IMR-90 (cell line): ENCODE results near the gene BTN1A1. TPM values are rescaled to one million over a fixed set of nuclear protein-coding genes. Genes with fewer than 3 reads are reported as not detected.
"Not testable (repeated sequence)": the region's sequence is repeated elsewhere in the genome, so short reads cannot be mapped to it uniquely, and the experiment has no call there.

Source experiments
- ATAC-seq: fragments of 200-7000 bp; cut with Tn5 transposase; 2 replicates; pipeline ENCODE4 v1.9.1; 2020; ENCODE audit warnings: low read depth, mild to moderate bottlenecking, moderate library complexity
- BruUV-seq: library from RNA; stranded (reverse); fragments of 400-500 nt; replicated peaks from 2 replicates; lab custom pipeline; 2021; lab: Mats Ljungman, UMichigan
- CTCF ChIA-PET: fragments of 300-600 bp; formaldehyde crosslinking; extraction: SDS; loops from one replicate; lab custom pipeline; 2021; ENCODE audit warnings: antibody characterized with exemption; lab: Yijun Ruan, JAX
- POLR2A ChIA-PET: fragments of 300-600 bp; sonication (Branson Sonifier 250); formaldehyde crosslinking; loops from one replicate; lab custom pipeline; 2022; ENCODE audit warnings: antibody characterized with exemption; ENCODE audit not compliant: unreplicated experiment; lab: Charles Lee
- DNase-seq: peaks from one replicate; pipeline ENCODE4 v3.0.0; 2013
- H2AFZ ChIP-seq: replicated peaks from 2 replicates; pipeline ENCODE3; 2013; ENCODE audit warnings: low read length, mild to moderate bottlenecking; ENCODE audit not compliant: poor library complexity
- H2AK5ac ChIP-seq: 2 replicates; pipeline ENCODE4 v1.6.1; 2013; ENCODE audit warnings: low read depth, low read length, inconsistent platforms
- H2AK9ac ChIP-seq: replicated peaks from 2 replicates; pipeline ENCODE3; 2013; ENCODE audit warnings: mild to moderate bottlenecking, low read depth, low read length, moderate library complexity; ENCODE audit not compliant: poor library complexity
- H2BK120ac ChIP-seq: 2 replicates; pipeline ENCODE4 v1.6.1; 2013; ENCODE audit warnings: low read depth, low read length, inconsistent platforms
- H2BK15ac ChIP-seq: 3 replicates; pipeline ENCODE4 v1.6.1; 2013; ENCODE audit warnings: low read depth, low read length, inconsistent platforms
- H2BK20ac ChIP-seq: 2 replicates; pipeline ENCODE4 v1.6.1; 2013; ENCODE audit warnings: low read depth, mild to moderate bottlenecking, inconsistent platforms, low read length, moderate library complexity
- H2BK5ac ChIP-seq: 2 replicates; pipeline ENCODE4 v1.6.1; 2013; ENCODE audit warnings: mild to moderate bottlenecking, low read depth, low read length, inconsistent platforms; ENCODE audit not compliant: poor library complexity, severe bottlenecking
- H3K14ac ChIP-seq: replicated peaks from 2 replicates; pipeline ENCODE4 v1.6.1; 2013; ENCODE audit warnings: low read depth, low read length, inconsistent platforms
- H3K18ac ChIP-seq: 2 replicates; pipeline ENCODE4 v1.6.1; 2013; ENCODE audit warnings: low read depth, low read length, control low read depth
- H3K23ac ChIP-seq: 2 replicates; pipeline ENCODE4 v1.6.1; 2013; ENCODE audit warnings: low read depth, low read length, inconsistent platforms
- H3K27ac ChIP-seq: 2 replicates; pipeline ENCODE4 v1.5.1; 2013; ENCODE audit warnings: mild to moderate bottlenecking, control low read depth, low read length; ENCODE audit not compliant: insufficient read depth
- H3K27me3 ChIP-seq: 2 replicates; pipeline ENCODE4 v1.6.1; 2013; ENCODE audit warnings: low read length; ENCODE audit not compliant: control insufficient read depth, insufficient read depth
- H3K36me3 ChIP-seq: 2 replicates; pipeline ENCODE4 v1.6.1; 2013; ENCODE audit warnings: low read length, mixed read lengths; ENCODE audit not compliant: control insufficient read depth, insufficient read depth
- H3K4ac ChIP-seq: 2 replicates; pipeline ENCODE4 v1.6.1; 2013; ENCODE audit warnings: low read depth, low read length, inconsistent platforms
- H3K4me1 ChIP-seq: 2 replicates; pipeline ENCODE4 v1.6.1; 2013; ENCODE audit warnings: low read length, mixed read lengths; ENCODE audit not compliant: control insufficient read depth, insufficient read depth
- H3K4me2 ChIP-seq: 2 replicates; pipeline ENCODE4 v1.6.1; 2013; ENCODE audit warnings: low read depth, mild to moderate bottlenecking, control low read depth, low read length, moderate library complexity
- H3K4me3 ChIP-seq: 2 replicates; pipeline ENCODE4 v1.5.1; 2013; ENCODE audit warnings: low read depth, mild to moderate bottlenecking, control low read depth, low read length, moderate library complexity; ENCODE audit not compliant: insufficient read depth
- H3K56ac ChIP-seq: 2 replicates; pipeline ENCODE4 v1.6.1; 2013; ENCODE audit warnings: low read length, inconsistent platforms; ENCODE audit not compliant: insufficient read depth; ENCODE audit errors: extremely low read depth
- H3K79me1 ChIP-seq, 2 experiments: 2 replicates each; pipeline ENCODE4 v1.6.1; 2013; ENCODE audit warnings: low read length in 2 of 2, inconsistent platforms in 1 of 2, low read depth in 1 of 2
- H3K9ac ChIP-seq: 2 replicates; pipeline ENCODE4 v1.6.1; 2013; ENCODE audit warnings: low read depth, low read length, control low read depth
- H3K9me1 ChIP-seq: 2 replicates; pipeline ENCODE4 v1.6.1; 2013; ENCODE audit warnings: low read length, inconsistent platforms; ENCODE audit not compliant: insufficient read depth
- H3K9me3 ChIP-seq: 2 replicates; pipeline ENCODE4 v1.6.1; 2013; ENCODE audit warnings: low read length; ENCODE audit not compliant: control insufficient read depth, insufficient read depth
- H4K20me1 ChIP-seq: 2 replicates; pipeline ENCODE4 v1.6.1; 2013; ENCODE audit warnings: low read length, inconsistent platforms; ENCODE audit not compliant: insufficient read depth
- H4K5ac ChIP-seq: 2 replicates; pipeline ENCODE4 v1.6.1; 2013; ENCODE audit warnings: mild to moderate bottlenecking, low read depth, low read length, control low read depth
- H4K8ac ChIP-seq, 2 experiments: 2 replicates each; pipeline ENCODE4 v1.6.1; 2013; ENCODE audit warnings: low read depth in 2 of 2, low read length in 2 of 2, control low read depth in 1 of 2, inconsistent platforms in 1 of 2
- H4K91ac ChIP-seq: 2 replicates; pipeline ENCODE4 v1.6.1; 2013; ENCODE audit warnings: low read depth, low read length, inconsistent platforms; ENCODE audit not compliant: insufficient read depth
- BHLHE40 ChIP-seq: fragments of 150-350 bp; IDR thresholded peaks from 2 replicates; pipeline ENCODE4 v1.6.1; 2016; ENCODE audit warnings: mild to moderate bottlenecking, low read depth, low read length
- CHD1 ChIP-seq: IDR thresholded peaks from 2 replicates; pipeline ENCODE4 v1.6.1; 2012; ENCODE audit warnings: low read depth, low read length, improper control_type of control experiment
- USF2 ChIP-seq: fragments of 150-350 bp; IDR thresholded peaks from 2 replicates; pipeline ENCODE4 v1.6.1; 2017; ENCODE audit warnings: mild to moderate bottlenecking, antibody characterized with exemption, low read length, low read depth
- WGBS, 2 experiments: methylation state at CpG; one replicate each; pipeline versions ENCODE4 v1.1.5 to v1.1.7; 2013; ENCODE audit warnings: missing lambda C conversion rate in 2 of 2; ENCODE audit not compliant: insufficient read length in 1 of 2; ENCODE audit errors: extremely low coverage in 2 of 2; 5-methylcytosine and 5-hydroxymethylcytosine counted together
- dilution Hi-C: fragments of 300-500 bp; cut with HindIII; formaldehyde crosslinking; loops from one replicate; pipeline ENCODE4 v1.14.3; 2018; ENCODE audit warnings: low sequenced_read_pairs; ENCODE audit not compliant: unreplicated experiment
- in situ Hi-C: fragments of 300-500 bp; cut with MboI; formaldehyde crosslinking; loops from 3 replicates; pipeline ENCODE4 v1.14.3; 2019; ENCODE audit warnings: low sequenced_read_pairs, inconsistent platforms, mixed read lengths
- intact Hi-C: fragments of 100-400 bp; cut with micrococcal nuclease; formaldehyde crosslinking; loops from 2 replicates; pipeline ENCODE4 v1.10.0; 2022
- polyA plus RNA-seq, 3 experiments: library from polyadenylated mRNA; depleted of rRNA; stranded (reverse); fragments of >200 nt; gene quantifications; 2 replicates each; pipeline ENCODE4 v1.2.3, GENCODE V29; 2012; ENCODE audit warnings: low replicate concordance in 1 of 3
- total RNA-seq: library from RNA; depleted of rRNA; stranded (reverse); fragments of >200 nt; gene quantifications from 2 replicates; pipeline ENCODE4 v1.2.3, GENCODE V29; 2012

Gene BTN1A1
- total and polyA plus RNA-seq, 2 of the 4 experiments (the other 2 are of a cell fraction) = not detected

GRCh38 chr6:26521600-26522391 lies 21.7 kb downstream of the BTN1A1 start (continued):
- TF ChIP-seq USF2 (no peak), CHD1 (no peak), BHLHE40 (no peak)

GRCh38 chr6:26522486-26523228 lies 22.6 kb downstream of the BTN1A1 start:
- Histone ChIP-seq H3K4me3 (peak overlapping the region; percentile 60), H3K23ac (peak overlapping the region; percentile 87; the same call in 1 of the 2 replicates), H3K56ac (0 out of 2 replicates have a peak overlapping the region, but pooled peaks have one; percentile 59), H3K4ac (peak overlapping the region; percentile 90; the same call in 1 of the 2 replicates), H3K14ac (peak overlapping the region; percentile 91), H4K5ac (peak overlapping the region; percentile 96), H2BK5ac (peak overlapping the region; percentile 85), H2AK5ac (peak overlapping the region; percentile 27; the same call in 1 of the 2 replicates), H3K4me2 (peak overlapping the region; percentile 79; the same call in 1 of the 2 replicates), H4K8ac (peak overlapping the region; percentile 94 to 100; a peak in 3 of 4 replicates)
- H3K18ac ChIP-seq, DNase-seq, H3K9me1 ChIP-seq, H4K20me1 ChIP-seq, H3K9ac ChIP-seq, H2AK9ac ChIP-seq, H3K27ac ChIP-seq, H3K79me1 ChIP-seq, H3K4me1 ChIP-seq, H2BK20ac ChIP-seq, H2AFZ ChIP-seq, H2BK120ac ChIP-seq, BruUV-seq, POLR2A ChIA-PET, in situ Hi-C loops, CTCF ChIA-PET, dilution Hi-C loops, H3K9me3 ChIP-seq, H4K91ac ChIP-seq, ATAC-seq, H2BK15ac ChIP-seq, H3K36me3 ChIP-seq, H3K27me3 ChIP-seq: not testable (repeated sequence)
- WGBS, 2 experiments = no CpG with 5 or more reads among the region's 11 CpGs
- intact Hi-C loops = loop anchor here (5.0 kb wide), 3 partner anchors 35 to 100 kb away; no protein-coding TSS in a partner anchor
